HepG2 (cell line): ENCODE measurements around the gene SLC4A9. TPM values are rescaled to one million over a fixed set of nuclear protein-coding genes. Genes with fewer than 3 reads are reported as not detected.
A peak's percentile ranks its signal among the peaks of the same experiment; 100 is the strongest.

Experiments
- ATF1 ChIP-seq: IDR thresholded peaks from 2 replicates; pipeline ENCODE4 v1.6.1; 2016; ENCODE audit warnings: mild to moderate bottlenecking, control low read depth
- CENPT ChIP-seq: sonication (generic); formaldehyde crosslinking; IDR thresholded peaks from 2 replicates; pipeline ENCODE4 v1.8.0; 2022; ENCODE audit warnings: low read depth, mild to moderate bottlenecking, moderate library complexity, missing genetic modification reagents
- ERF ChIP-seq: IDR thresholded peaks from 2 replicates; pipeline ENCODE4 v1.6.1; 2018; ENCODE audit warnings: missing biosample characterization, missing genetic modification reagents
- ETV5 ChIP-seq: IDR thresholded peaks from 2 replicates; pipeline ENCODE4 v1.6.1; 2018; ENCODE audit warnings: missing biosample characterization, missing genetic modification reagents, inconsistent platforms, borderline replicate concordance
- FOXK1 ChIP-seq: sonication (generic); formaldehyde crosslinking; IDR thresholded peaks from 2 replicates; pipeline ENCODE4 v1.4.0; 2020; ENCODE audit warnings: low read depth, missing genetic modification reagents, borderline replicate concordance
- MLLT10 ChIP-seq: sonication (generic); formaldehyde crosslinking; IDR thresholded peaks from 2 replicates; pipeline ENCODE4 v1.4.0; 2020; ENCODE audit warnings: missing genetic modification reagents
- NCOR1 ChIP-seq: fragments of 200-600 bp; sonication (generic); IDR thresholded peaks from 2 replicates; pipeline ENCODE4 v1.7.0; 2017; ENCODE audit warnings: antibody characterized with exemption, low read length, borderline replicate concordance
- PCBP2 ChIP-seq: fragments of 200-400 bp; formaldehyde crosslinking; optimal IDR thresholded peaks from 2 replicates; pipeline ENCODE3; 2018; ENCODE audit warnings: low read length, low read depth; ENCODE audit not compliant: poor library complexity, severe bottlenecking
- REXO4 ChIP-seq: sonication (generic); formaldehyde crosslinking; IDR thresholded peaks from 2 replicates; pipeline ENCODE4 v1.8.0; 2022; ENCODE audit warnings: missing genetic modification reagents, mild to moderate bottlenecking, borderline replicate concordance
- SATB2 ChIP-seq: sonication (generic); formaldehyde crosslinking; IDR thresholded peaks from 2 replicates; pipeline ENCODE4 v1.5.0; 2020; ENCODE audit warnings: missing genetic modification reagents
- SCMH1 ChIP-seq: sonication (generic); formaldehyde crosslinking; IDR thresholded peaks from 2 replicates; pipeline ENCODE4 v1.9.0; 2021; ENCODE audit warnings: missing genetic modification reagents, mild to moderate bottlenecking, borderline replicate concordance
- SRF ChIP-seq: IDR thresholded peaks from 2 replicates; pipeline ENCODE4 v1.6.1; 2011; ENCODE audit warnings: mild to moderate bottlenecking, low read depth, low read length, moderate library complexity
- ZFP62 ChIP-seq: sonication (generic); formaldehyde crosslinking; IDR thresholded peaks from 2 replicates; pipeline ENCODE4 v1.4.0; 2020; ENCODE audit warnings: missing genetic modification reagents
- ZNF207 ChIP-seq: fragments of 450-650 bp; IDR thresholded peaks from 2 replicates; pipeline ENCODE4 v1.6.1; 2016; ENCODE audit warnings: antibody characterized with exemption, borderline replicate concordance
- ZNF331 ChIP-seq: sonication (generic); formaldehyde crosslinking; IDR thresholded peaks from 2 replicates; pipeline ENCODE4 v1.4.0; 2020; ENCODE audit warnings: missing genetic modification reagents
- ZNF333 ChIP-seq: sonication (generic); formaldehyde crosslinking; IDR thresholded peaks from 2 replicates; pipeline ENCODE4 v1.4.0; 2020; ENCODE audit warnings: mild to moderate bottlenecking, missing genetic modification reagents, borderline replicate concordance
- ZNF563 ChIP-seq: sonication (generic); formaldehyde crosslinking; IDR thresholded peaks from 2 replicates; pipeline ENCODE4 v1.8.0; 2022; ENCODE audit warnings: mild to moderate bottlenecking, moderate library complexity, missing genetic modification reagents
- ZNF569 ChIP-seq: sonication (generic); formaldehyde crosslinking; IDR thresholded peaks from 2 replicates; pipeline ENCODE4 v1.5.0; 2020; ENCODE audit warnings: mild to moderate bottlenecking, missing genetic modification reagents, moderate library complexity, borderline replicate concordance
- ZNF678 ChIP-seq: sonication (generic); formaldehyde crosslinking; IDR thresholded peaks from 2 replicates; pipeline ENCODE4 v1.4.0; 2020; ENCODE audit warnings: mild to moderate bottlenecking, missing genetic modification reagents
- ZNF761 ChIP-seq: sonication (generic); formaldehyde crosslinking; conservative IDR thresholded peaks from 2 replicates; pipeline ENCODE4 v1.4.0; 2020; ENCODE audit warnings: mild to moderate bottlenecking, missing genetic modification reagents
- polyA plus RNA-seq, 8 experiments: library from polyadenylated mRNA; depleted of rRNA in 3 of 8; stranded (reverse) in 7 of 8; unstranded in 1 of 8; fragments of >200 nt; fragmentation: Illumina TruSeq in 4 of 8; extraction: Trizol in 4 of 8; gene quantifications; 2 replicates each; pipeline versions ENCODE4 v1.2.1 to v1.2.3, GENCODE V29; 2011 to 2016; ENCODE audit warnings: low read depth in 4 of 8, missing spikeins in 1 of 8, mixed read lengths in 1 of 8; ENCODE audit not compliant: insufficient read depth in 1 of 8
- total RNA-seq, 5 experiments: library from RNA; depleted of rRNA; stranded (reverse); fragments of >200 nt; fragmentation: Illumina TruSeq; extraction: Trizol; gene quantifications; 2 replicates each; pipeline ENCODE4 v1.2.3, GENCODE V29; 2016; ENCODE audit warnings: low read depth in 1 of 5
- TF ChIP-seq, protein P1 (sequence below): IDR thresholded peaks from 2 replicates; pipeline ENCODE4 v1.6.1; 2012; ENCODE audit warnings: low read length, improper control_type of control experiment
- TF ChIP-seq, protein P2 (sequence below): sonication (generic); formaldehyde crosslinking; conservative IDR thresholded peaks from 2 replicates; pipeline ENCODE4 v1.5.0; 2020; ENCODE audit warnings: missing genetic modification reagents
- TF ChIP-seq, protein P3 (sequence below): sonication (generic); formaldehyde crosslinking; IDR thresholded peaks from 2 replicates; pipeline ENCODE4 v1.5.0; 2020; ENCODE audit warnings: missing genetic modification reagents
- TF ChIP-seq, protein P4 (sequence below): IDR thresholded peaks from 2 replicates; pipeline ENCODE4 v1.6.1; 2016

SLC4A9 gene
- total and polyA plus RNA-seq, 2 of the 13 experiments (the other 11 are each of a cell fraction or from before 2014, with no cell fraction given) = not detected

DNA sequence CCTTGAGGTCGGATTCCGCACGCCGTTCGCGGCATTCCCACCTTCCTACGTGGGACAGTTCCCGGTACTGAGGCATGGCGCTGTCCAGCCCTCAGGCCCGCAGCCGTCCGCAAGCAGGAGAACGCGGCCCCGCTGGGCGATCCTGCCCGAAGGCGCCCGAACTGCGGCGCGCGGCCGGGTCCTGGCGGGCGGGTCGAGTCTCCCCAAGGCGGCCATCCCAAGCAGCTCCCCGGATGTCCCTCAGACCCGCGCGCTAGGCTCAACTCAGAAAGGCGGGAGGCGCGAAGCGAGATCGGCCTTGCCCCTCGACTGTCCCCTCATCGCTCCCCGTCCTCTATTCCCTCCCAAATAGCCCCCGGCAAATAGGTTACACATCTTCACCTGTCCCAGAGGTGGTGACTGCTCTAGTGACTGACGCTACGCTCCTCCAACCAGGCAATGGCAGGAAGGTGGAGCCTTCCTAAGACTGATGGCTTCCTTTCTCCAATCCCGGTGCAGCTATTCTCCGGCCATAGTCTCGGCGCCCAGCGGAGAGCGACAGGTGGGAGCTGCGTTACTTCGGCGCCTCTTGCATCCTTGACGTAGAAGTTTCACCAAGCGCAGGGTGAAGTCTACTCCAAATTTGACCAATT lies 40.9 kb downstream of the SLC4A9 start (continued):
- TF ChIP-seq ZNF331 (CRISPR knock-in tag) (peak; percentile 50), NCOR1 (0 out of 2 replicates have a peak, but pooled peaks have one; percentile 26), PCBP2 (no peak), ATF1 (CRISPR knock-in tag) (no peak), ZNF678 (peak; percentile 88; the same call in 1 of the 2 replicates), ZFP62 (CRISPR knock-in tag) (no peak), ZNF569 (no peak), FOXK1 (CRISPR knock-in tag) (peak; percentile 38; the same call in 1 of the 2 replicates), ETV5 (CRISPR knock-in tag) (peak; percentile 39; the same call in 1 of the 2 replicates), SCMH1 (CRISPR knock-in tag) (no peak), SATB2 (CRISPR knock-in tag) (peak; percentile 81), ZNF207 (no peak), MLLT10 (CRISPR knock-in tag) (no peak), REXO4 (peak; percentile 84; the same call in 1 of the 2 replicates), SRF (no peak), ZNF563 (peak; percentile 89; the same call in 1 of the 2 replicates), CENPT (0 out of 2 replicates have a peak, but pooled peaks have one; percentile 76), ZNF761 (no peak), ERF (peak; percentile 52; the same call in 1 of the 2 replicates), ZNF333 (0 out of 2 replicates have a peak, but pooled peaks have one; percentile 90)
- TF ChIP-seq, protein P1, sequence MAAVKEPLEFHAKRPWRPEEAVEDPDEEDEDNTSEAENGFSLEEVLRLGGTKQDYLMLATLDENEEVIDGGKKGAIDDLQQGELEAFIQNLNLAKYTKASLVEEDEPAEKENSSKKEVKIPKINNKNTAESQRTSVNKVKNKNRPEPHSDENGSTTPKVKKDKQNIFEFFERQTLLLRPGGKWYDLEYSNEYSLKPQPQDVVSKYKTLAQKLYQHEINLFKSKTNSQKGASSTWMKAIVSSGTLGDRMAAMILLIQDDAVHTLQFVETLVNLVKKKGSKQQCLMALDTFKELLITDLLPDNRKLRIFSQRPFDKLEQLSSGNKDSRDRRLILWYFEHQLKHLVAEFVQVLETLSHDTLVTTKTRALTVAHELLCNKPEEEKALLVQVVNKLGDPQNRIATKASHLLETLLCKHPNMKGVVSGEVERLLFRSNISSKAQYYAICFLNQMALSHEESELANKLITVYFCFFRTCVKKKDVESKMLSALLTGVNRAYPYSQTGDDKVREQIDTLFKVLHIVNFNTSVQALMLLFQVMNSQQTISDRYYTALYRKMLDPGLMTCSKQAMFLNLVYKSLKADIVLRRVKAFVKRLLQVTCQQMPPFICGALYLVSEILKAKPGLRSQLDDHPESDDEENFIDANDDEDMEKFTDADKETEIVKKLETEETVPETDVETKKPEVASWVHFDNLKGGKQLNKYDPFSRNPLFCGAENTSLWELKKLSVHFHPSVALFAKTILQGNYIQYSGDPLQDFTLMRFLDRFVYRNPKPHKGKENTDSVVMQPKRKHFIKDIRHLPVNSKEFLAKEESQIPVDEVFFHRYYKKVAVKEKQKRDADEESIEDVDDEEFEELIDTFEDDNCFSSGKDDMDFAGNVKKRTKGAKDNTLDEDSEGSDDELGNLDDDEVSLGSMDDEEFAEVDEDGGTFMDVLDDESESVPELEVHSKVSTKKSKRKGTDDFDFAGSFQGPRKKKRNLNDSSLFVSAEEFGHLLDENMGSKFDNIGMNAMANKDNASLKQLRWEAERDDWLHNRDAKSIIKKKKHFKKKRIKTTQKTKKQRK = no peak
- TF ChIP-seq, protein P2, sequence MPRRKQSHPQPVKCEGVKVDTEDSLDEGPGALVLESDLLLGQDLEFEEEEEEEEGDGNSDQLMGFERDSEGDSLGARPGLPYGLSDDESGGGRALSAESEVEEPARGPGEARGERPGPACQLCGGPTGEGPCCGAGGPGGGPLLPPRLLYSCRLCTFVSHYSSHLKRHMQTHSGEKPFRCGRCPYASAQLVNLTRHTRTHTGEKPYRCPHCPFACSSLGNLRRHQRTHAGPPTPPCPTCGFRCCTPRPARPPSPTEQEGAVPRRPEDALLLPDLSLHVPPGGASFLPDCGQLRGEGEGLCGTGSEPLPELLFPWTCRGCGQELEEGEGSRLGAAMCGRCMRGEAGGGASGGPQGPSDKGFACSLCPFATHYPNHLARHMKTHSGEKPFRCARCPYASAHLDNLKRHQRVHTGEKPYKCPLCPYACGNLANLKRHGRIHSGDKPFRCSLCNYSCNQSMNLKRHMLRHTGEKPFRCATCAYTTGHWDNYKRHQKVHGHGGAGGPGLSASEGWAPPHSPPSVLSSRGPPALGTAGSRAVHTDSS (CRISPR knock-in tag) = no peak
- TF ChIP-seq, protein P3, sequence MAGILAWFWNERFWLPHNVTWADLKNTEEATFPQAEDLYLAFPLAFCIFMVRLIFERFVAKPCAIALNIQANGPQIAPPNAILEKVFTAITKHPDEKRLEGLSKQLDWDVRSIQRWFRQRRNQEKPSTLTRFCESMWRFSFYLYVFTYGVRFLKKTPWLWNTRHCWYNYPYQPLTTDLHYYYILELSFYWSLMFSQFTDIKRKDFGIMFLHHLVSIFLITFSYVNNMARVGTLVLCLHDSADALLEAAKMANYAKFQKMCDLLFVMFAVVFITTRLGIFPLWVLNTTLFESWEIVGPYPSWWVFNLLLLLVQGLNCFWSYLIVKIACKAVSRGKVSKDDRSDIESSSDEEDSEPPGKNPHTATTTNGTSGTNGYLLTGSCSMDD (CRISPR knock-in tag) = 0 out of 2 replicates have a peak, but pooled peaks have one; percentile 79
- TF ChIP-seq, protein P4, sequence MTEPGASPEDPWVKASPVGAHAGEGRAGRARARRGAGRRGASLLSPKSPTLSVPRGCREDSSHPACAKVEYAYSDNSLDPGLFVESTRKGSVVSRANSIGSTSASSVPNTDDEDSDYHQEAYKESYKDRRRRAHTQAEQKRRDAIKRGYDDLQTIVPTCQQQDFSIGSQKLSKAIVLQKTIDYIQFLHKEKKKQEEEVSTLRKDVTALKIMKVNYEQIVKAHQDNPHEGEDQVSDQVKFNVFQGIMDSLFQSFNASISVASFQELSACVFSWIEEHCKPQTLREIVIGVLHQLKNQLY (CRISPR knock-in tag) = peak; percentile 22; the same call in 1 of the 2 replicates
